Activated T-helper 1 cell treated with anti-CD3 and anti-CD28 coated beads, Interleukin-12 subunit alpha, Interleukin-12 subunit beta, Interleukin-2, Interleukin-4 antibody, amounts not matched to agents 30 ng/mL and 10 ng/mL and 1 ng/mL, durations not matched to agents 14 hours and 24 hours and 36 hours (primary cell): Measurements from ENCODE around the gene APOL6. TPM values are rescaled to one million over a fixed set of nuclear protein-coding genes. Genes with fewer than 3 reads are reported as not detected.
"Not testable (repeated sequence)": the region's sequence is repeated elsewhere in the genome, so short reads cannot be mapped to it uniquely, and the experiment has no call there.

Source experiments
- DNase-seq: peaks from one replicate; pipeline ENCODE4 v3.0.0; 2021; ENCODE audit warnings: low spot score
- H3K27ac Mint-ChIP-seq: one replicate; pipeline ENCODE4 v1.8.0; 2021; ENCODE audit warnings: mild to moderate bottlenecking, mixed read lengths
- H3K27me3 Mint-ChIP-seq: one replicate; pipeline ENCODE4 v1.8.0; 2022; ENCODE audit warnings: mild to moderate bottlenecking, moderate library complexity, mixed read lengths; ENCODE audit not compliant: insufficient read depth
- H3K36me3 Mint-ChIP-seq: one replicate; pipeline ENCODE4 v1.8.0; 2021; ENCODE audit warnings: low read depth, mixed read lengths
- H3K4me1 Mint-ChIP-seq: one replicate; pipeline ENCODE4 v1.8.0; 2021; ENCODE audit warnings: low read depth, mixed read lengths
- H3K4me3 Mint-ChIP-seq: one replicate; pipeline ENCODE4 v1.8.0; 2021; ENCODE audit warnings: mild to moderate bottlenecking, moderate library complexity, mixed read lengths
- H3K9me3 Mint-ChIP-seq: one replicate; pipeline ENCODE4 v1.8.0; 2021; ENCODE audit warnings: mixed read lengths
- intact Hi-C: fragments of 100-400 bp; cut with micrococcal nuclease; formaldehyde crosslinking; loops from one replicate; pipeline ENCODE4 v1.15.1; 2024
- total RNA-seq: library from RNA; stranded (reverse); gene quantifications from 2 replicates; pipeline ENCODE4 v1.2.3, GENCODE V29; 2022

APOL6 gene
- total RNA-seq, 1 donor from 2014 or later: 27.3 TPM

DNA sequence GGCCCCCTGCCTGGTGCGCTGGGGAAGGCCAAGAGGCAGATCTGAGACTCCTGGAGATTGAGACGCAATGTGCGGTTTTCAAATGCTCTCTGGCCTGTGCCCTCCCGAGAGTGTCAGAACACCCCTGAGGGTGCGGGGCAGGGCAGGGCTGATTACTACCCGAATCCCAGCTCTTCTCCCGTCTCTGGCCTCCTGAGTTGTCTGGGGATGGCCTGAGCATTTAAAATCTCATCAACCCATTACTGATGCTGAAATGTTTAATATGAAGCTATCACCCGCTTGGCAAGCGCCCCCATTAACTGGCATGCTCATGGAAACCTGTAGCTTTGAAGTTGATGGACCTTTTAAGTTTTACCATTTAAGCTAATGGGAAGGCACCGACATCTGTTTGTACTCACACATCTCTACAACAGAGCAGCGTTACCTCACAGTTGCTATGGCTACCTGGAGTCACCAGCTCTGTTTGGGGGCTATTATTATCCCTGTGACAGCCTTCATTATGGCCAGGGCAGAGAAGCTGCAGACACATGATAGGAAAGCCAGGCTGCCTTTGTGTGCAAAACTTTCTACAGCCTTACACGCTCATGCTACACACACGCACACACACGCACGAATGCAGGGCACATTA is 27.5 kb upstream of the APOL6 start:
- no peaks in the 10 kb centered on the region for H3K36me3 Mint-ChIP-seq
- H3K9me3 Mint-ChIP-seq: no peaks in the 10 kb centered on the region
- intact Hi-C loops: loop anchor here (10.0 kb wide), 1 partner anchor 404 kb away; the partner anchor contains the start of gene RBFOX2
- peaks cover 5% of the 10 kb centered on the region for H3K27me3 Mint-ChIP-seq
- H3K4me3 Mint-ChIP-seq: no peak overlapping the region
- DNase-seq: no peak
- peaks cover 10% of the 10 kb centered on the region for H3K4me1 Mint-ChIP-seq
- no peak overlapping the region for H3K27ac Mint-ChIP-seq

- intact Hi-C loops: loop anchor here (10.0 kb wide), 1 partner anchor 403 kb away; the partner anchor contains the start of gene RBFOX2
- Mint-ChIP-seq H3K4me1 (peaks cover 7% of the 10 kb centered on the region), H3K36me3 (no peaks in the 10 kb centered on the region), H3K4me3 (no peak overlapping the region), H3K27ac (no peak overlapping the region), H3K27me3 (peaks cover 5% of the 10 kb centered on the region), H3K9me3 (no peaks in the 10 kb centered on the region)
- DNase-seq: no peak
These were observed 26.8 kb upstream of the APOL6 start for GRCh38 chr22:35621451-35621850.

- peaks cover 9% of the 10 kb centered on the region for H3K4me1 Mint-ChIP-seq
- no peak overlapping the region for H3K27ac Mint-ChIP-seq
These were observed 25.9 kb upstream of the APOL6 start for GRCh38 chr22:35622191-35622913.

DNA sequence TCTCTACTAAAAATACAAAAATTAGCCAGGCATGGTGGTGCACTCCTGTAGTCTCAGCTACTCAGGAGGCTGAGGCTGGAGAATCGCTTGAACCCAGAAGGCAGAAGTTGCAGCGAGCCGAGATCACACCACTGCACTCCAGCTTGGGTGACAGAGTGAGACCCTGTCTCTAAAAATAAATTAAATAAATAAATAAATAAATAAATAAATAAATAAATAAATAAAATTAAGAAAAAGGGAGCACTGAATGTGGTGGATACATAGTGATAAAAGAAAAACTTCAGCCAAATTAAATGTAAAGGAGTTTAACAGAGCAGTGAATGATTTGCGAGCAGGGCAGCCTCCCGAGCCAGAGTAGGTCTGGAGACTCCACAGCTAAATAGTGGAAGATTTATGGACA is 24.4 kb upstream of the APOL6 start:
- H3K27me3 Mint-ChIP-seq, H3K36me3 Mint-ChIP-seq, H3K4me3 Mint-ChIP-seq, DNase-seq, H3K27ac Mint-ChIP-seq, H3K9me3 Mint-ChIP-seq: not testable (repeated sequence)
- H3K4me1 Mint-ChIP-seq: peaks cover 18% of the 10 kb centered on the region
- intact Hi-C loops: loop anchor here (1.0 to 10.0 kb wide), 5 partner anchors 41 to 500 kb away; partner anchors contain the start of gene RBFOX2

More at GRCh38 chr22:35622191-35622913, 25.9 kb upstream of the APOL6 start:
- no peak for DNase-seq
- peaks cover 5% of the 10 kb centered on the region for H3K27me3 Mint-ChIP-seq
- intact Hi-C loops: loop anchor here (10.0 kb wide), 1 partner anchor 402 kb away; the partner anchor contains the start of gene RBFOX2
- H3K36me3 Mint-ChIP-seq: no peaks in the 10 kb centered on the region
- H3K9me3 Mint-ChIP-seq: no peaks in the 10 kb centered on the region
- H3K4me3 Mint-ChIP-seq: no peak overlapping the region

DNA sequence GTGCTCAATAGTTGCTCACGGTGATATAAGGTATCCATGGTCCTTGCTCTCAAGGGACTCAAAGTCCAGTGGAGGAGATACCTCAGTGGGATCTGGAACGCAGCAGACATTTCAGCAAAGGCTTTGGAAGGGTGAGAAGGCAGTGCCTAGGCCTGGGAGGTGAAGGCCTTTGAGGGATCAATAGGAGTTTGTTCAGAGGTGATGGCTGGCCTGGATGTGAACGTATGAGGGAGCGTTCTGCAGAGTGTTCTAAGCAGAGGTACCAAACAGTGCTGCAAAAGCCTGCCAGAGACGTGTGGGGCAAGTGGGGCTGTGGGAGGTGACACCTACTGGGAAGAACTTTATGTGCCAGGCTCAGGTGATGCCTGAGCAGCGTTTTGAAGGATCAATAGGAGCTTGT is 23.7 kb upstream of the APOL6 start:
- Mint-ChIP-seq H3K27ac (no peak overlapping the region), H3K4me1 (peaks cover 22% of the 10 kb centered on the region), H3K9me3 (peaks cover 4% of the 10 kb centered on the region), H3K4me3 (no peak overlapping the region), H3K27me3 (peaks cover 1% of the 10 kb centered on the region), H3K36me3 (peaks cover 2% of the 10 kb centered on the region)
- DNase-seq: no peak
- intact Hi-C loops: loop anchor here (10.0 kb wide), 1 partner anchor 400 kb away; the partner anchor contains the start of gene RBFOX2

- intact Hi-C loops: loop anchor here (5.0 to 10.0 kb wide), 2 partner anchors 216 to 399 kb away; partner anchors contain the start of gene RBFOX2
- Mint-ChIP-seq H3K4me1 (peaks cover 33% of the 10 kb centered on the region), H3K4me3 (no peak overlapping the region), H3K36me3 (peaks cover 4% of the 10 kb centered on the region), H3K27me3 (peaks cover 1% of the 10 kb centered on the region), H3K9me3 (peaks cover 4% of the 10 kb centered on the region), H3K27ac (no peak overlapping the region)
- no peak for DNase-seq
These were observed 22.3 kb upstream of the APOL6 start for GRCh38 chr22:35625763-35626432.

DNA sequence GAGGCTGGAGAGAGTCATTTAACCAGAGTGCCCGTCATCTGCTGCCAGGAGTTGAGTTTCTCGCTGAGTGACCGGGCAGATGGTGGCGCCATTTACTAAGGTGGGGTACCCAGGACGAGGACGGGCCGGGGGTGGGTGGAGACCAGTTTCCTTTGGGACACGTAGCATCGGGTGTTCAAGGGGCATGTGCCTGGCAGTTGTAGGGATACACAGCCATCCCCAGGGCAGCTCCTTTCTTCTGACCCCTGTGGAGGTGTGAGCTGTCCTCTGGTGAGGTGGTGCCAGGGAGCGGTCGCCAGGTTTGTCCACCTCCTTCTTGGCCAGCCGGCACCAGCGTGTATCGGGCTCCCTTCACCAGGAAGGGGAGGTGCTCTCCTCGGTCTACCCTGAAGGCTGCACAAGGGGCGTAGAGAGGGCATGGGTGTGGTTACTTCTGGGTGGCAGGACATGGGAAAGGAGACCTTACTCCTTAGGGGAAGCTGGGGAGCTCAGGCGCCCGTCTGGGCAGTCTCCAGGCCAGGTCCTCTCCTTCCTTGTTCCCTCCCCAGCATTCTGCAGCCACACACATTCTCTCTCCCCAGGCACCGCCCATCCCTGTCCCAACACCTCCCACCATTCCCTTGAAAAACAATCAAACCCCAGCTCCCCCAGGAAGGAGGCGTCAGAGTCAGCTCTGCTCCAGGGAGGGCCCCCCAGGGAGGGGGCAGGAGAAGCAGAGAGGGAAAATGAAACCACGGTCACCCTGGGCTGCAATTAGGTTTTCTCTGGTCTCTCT is 20.8 kb upstream of the APOL6 start:
- intact Hi-C loops: loop anchor here (1.0 to 10.0 kb wide), 5 partner anchors 215 to 497 kb away; partner anchors contain the start of gene RBFOX2
- H3K27ac Mint-ChIP-seq: peak overlapping the region; percentile 49
- DNase-seq: peak; percentile 22
- peaks cover 4% of the 10 kb centered on the region for H3K36me3 Mint-ChIP-seq
- H3K9me3 Mint-ChIP-seq: peaks cover 4% of the 10 kb centered on the region
- peak overlapping the region; percentile 82 for H3K4me3 Mint-ChIP-seq
- peaks cover 1% of the 10 kb centered on the region for H3K27me3 Mint-ChIP-seq
- H3K4me1 Mint-ChIP-seq: peaks cover 38% of the 10 kb centered on the region

DNA sequence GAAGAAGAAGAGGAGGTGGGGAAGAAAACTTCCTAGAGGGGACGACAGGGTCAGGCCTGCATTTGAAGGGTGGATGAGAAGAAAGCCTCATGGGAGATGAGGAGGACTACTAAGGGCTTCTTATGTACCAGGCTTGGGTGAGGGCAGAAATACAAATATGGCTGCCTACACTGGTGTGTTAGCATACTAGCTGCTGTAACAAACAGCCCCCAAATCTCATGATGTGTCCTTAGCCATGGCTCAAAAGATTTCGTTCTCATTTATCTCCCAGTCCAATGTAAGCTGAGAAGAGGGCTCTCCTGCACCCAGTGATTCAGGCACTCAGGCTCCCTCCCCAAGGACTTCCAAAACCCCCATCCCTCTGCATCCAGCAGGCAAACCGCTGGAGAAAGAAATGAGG is 19.5 kb upstream of the APOL6 start:
- H3K27ac Mint-ChIP-seq: no peak overlapping the region
- peaks cover 4% of the 10 kb centered on the region for H3K36me3 Mint-ChIP-seq
- peaks cover 41% of the 10 kb centered on the region for H3K4me1 Mint-ChIP-seq
- H3K4me3 Mint-ChIP-seq: no peak overlapping the region
- H3K27me3 Mint-ChIP-seq: peaks cover 1% of the 10 kb centered on the region
- intact Hi-C loops: loop anchor here (5.0 to 10.0 kb wide), 2 partner anchors 214 to 396 kb away; partner anchors contain the start of gene RBFOX2
- DNase-seq: no peak
- peaks cover 4% of the 10 kb centered on the region for H3K9me3 Mint-ChIP-seq

DNA sequence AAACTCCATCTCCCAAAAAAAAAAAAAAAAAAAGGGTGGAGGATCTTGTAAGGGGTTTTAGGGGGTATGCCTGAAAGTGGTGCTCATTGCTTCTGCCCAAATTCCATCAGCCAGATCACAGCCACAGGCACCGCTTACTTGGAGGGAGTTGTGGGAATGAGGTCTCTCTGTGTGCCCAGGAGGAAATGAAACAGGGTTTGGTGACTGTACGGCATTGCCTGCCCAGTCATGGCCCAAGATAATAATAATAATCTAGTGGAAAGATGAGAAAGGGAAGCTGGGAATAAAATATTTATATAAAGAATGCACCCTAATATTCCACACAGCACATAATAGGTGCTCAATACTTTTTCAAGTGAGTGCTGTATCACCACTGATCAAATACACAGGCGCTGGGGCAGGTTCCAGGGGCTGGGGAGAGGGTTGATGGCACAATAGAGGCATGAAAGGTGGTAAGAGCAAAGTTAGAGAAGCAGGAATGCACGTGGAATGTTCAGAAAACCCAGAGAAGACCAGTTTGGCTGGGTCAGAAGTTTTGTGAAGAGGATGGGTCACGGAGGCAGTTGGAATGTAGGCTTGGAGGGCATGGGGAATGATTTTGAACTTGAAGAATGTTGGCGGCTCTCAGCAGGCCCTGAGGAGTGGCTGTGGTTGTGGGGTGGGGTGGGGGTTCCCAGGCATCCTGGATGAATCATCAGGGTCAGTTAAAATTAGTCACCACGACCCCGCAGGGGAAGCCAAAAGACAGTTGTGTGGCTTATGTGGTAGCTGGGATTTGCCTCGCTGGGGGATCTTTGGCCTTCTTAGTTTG is 18.6 kb upstream of the APOL6 start:
- H3K27me3 Mint-ChIP-seq: no peaks in the 10 kb centered on the region
- H3K9me3 Mint-ChIP-seq: peaks cover 4% of the 10 kb centered on the region
- H3K4me1 Mint-ChIP-seq: peaks cover 48% of the 10 kb centered on the region
- intact Hi-C loops: loop anchor here (1.0 to 10.0 kb wide), 4 partner anchors 50 to 395 kb away; partner anchors contain the start of gene RBFOX2
- peak; percentile 53 for DNase-seq
- H3K36me3 Mint-ChIP-seq: peaks cover 4% of the 10 kb centered on the region
- H3K4me3 Mint-ChIP-seq: peak overlapping the region; percentile 27
- H3K27ac Mint-ChIP-seq: peak overlapping the region; percentile 94

- Mint-ChIP-seq H3K27me3 (no peaks in the 10 kb centered on the region), H3K4me1 (peaks cover 56% of the 10 kb centered on the region), H3K9me3 (peaks cover 4% of the 10 kb centered on the region), H3K4me3 (no peak overlapping the region), H3K36me3 (peaks cover 4% of the 10 kb centered on the region), H3K27ac (peak overlapping the region; percentile 27)
- intact Hi-C loops: loop anchor here (1.0 to 5.0 kb wide), 2 partner anchors 49 to 67 kb away; no protein-coding TSS in a partner anchor
- no peak for DNase-seq
These were observed 17.9 kb upstream of the APOL6 start for GRCh38 chr22:35630387-35630793.

DNA sequence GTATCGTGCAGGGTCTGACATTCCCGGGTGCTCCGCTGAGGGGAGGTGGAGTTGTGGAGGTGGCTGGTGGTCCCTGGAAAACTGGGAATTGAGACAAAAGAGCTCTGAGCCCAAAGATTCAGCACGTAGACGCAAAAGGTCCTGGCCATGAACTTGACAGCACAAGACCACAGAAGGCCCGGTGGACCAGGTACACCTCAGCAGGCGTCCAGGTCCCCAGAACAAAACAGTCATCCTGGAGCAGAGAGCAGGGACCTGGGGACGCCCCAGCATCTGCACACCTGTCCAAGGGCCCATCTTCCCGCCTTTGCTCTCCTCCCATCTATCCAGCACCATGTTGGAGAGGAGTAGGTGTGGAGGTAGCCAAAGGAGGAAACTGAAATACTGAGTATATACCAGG is 17.4 kb upstream of the APOL6 start:
- peaks cover 4% of the 10 kb centered on the region for H3K36me3 Mint-ChIP-seq
- peaks cover 56% of the 10 kb centered on the region for H3K4me1 Mint-ChIP-seq
- no peak overlapping the region for H3K27ac Mint-ChIP-seq

More for the DNA sequence above, 17.4 kb upstream of the APOL6 start:
- no peak overlapping the region for H3K4me3 Mint-ChIP-seq
- H3K9me3 Mint-ChIP-seq: peaks cover 4% of the 10 kb centered on the region
- no peaks in the 10 kb centered on the region for H3K27me3 Mint-ChIP-seq
- no peak for DNase-seq
- intact Hi-C loops: loop anchor here (1.0 to 5.0 kb wide), 3 partner anchors 17 to 66 kb away; partner anchors contain the start of gene APOL6
